Activated T-cell treated with anti-CD3 and anti-CD28 coated beads, Interleukin-2, amount 50 U/mL, for 24 hours (primary cell): ENCODE data around the gene DYNC1I1.

ENCODE experiments used
- DNase-seq: peaks from one replicate; pipeline ENCODE4 v3.0.0-alpha.2; 2020
- H3K27ac Mint-ChIP-seq: 2 replicates; pipeline ENCODE4 v1.8.0; 2020; ENCODE audit warnings: mild to moderate bottlenecking, mixed read lengths
- H3K27me3 Mint-ChIP-seq: 2 replicates; pipeline ENCODE4 v1.8.0; 2020; ENCODE audit warnings: mixed read lengths
- H3K36me3 Mint-ChIP-seq: 2 replicates; pipeline ENCODE4 v1.8.0; 2020; ENCODE audit warnings: low read depth, mixed read lengths
- H3K4me1 Mint-ChIP-seq: 2 replicates; pipeline ENCODE4 v1.8.0; 2020; ENCODE audit warnings: low read depth, mixed read lengths
- H3K4me3 Mint-ChIP-seq: 2 replicates; pipeline ENCODE4 v1.8.0; 2020; ENCODE audit warnings: mild to moderate bottlenecking, moderate library complexity, mixed read lengths
- H3K9me3 Mint-ChIP-seq: 2 replicates; pipeline ENCODE4 v1.8.0; 2020; ENCODE audit warnings: mixed read lengths

Gene DYNC1I1

GRCh38 chr7:95776561-95777185 lies 4.3 kb downstream of the DYNC1I1 start:
- H3K4me3 Mint-ChIP-seq: no peak overlapping the region
- H3K36me3 Mint-ChIP-seq: no peaks in the 10 kb centered on the region
- H3K27me3 Mint-ChIP-seq: peaks cover 31% of the 10 kb centered on the region
- H3K9me3 Mint-ChIP-seq: no peaks in the 10 kb centered on the region
- no peak for DNase-seq
- H3K27ac Mint-ChIP-seq: no peak overlapping the region
- H3K4me1 Mint-ChIP-seq: peaks cover 3% of the 10 kb centered on the region

DNA sequence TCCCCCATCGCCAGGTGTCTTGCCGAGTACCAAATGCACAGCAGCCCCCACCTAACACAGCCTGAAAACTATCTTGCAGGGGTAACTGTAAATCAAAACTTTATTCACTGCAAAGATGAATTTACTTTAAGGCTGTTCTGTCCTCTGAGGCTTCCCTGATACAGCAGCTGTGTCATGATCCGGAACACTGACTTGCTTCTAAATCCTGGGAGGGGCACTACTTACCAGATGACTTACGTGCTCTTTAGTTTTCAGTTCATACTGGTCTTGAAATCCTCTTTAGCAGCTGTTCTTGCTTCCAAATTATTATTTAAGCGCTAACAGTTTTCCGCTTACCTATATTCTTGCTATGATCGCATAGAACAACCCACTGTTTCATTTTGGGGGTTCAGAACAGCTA lies 4.9 kb downstream of the DYNC1I1 start:
- no peak overlapping the region for H3K4me3 Mint-ChIP-seq
- peaks cover 26% of the 10 kb centered on the region for H3K27me3 Mint-ChIP-seq
- DNase-seq: no peak
- H3K9me3 Mint-ChIP-seq: no peaks in the 10 kb centered on the region
- no peaks in the 10 kb centered on the region for H3K36me3 Mint-ChIP-seq
- H3K4me1 Mint-ChIP-seq: peaks cover under 1% of the 10 kb centered on the region
- no peak overlapping the region for H3K27ac Mint-ChIP-seq

- no peaks in the 10 kb centered on the region for H3K36me3 Mint-ChIP-seq
- peaks cover 6% of the 10 kb centered on the region for H3K27me3 Mint-ChIP-seq
- no peaks in the 10 kb centered on the region for H3K9me3 Mint-ChIP-seq
- no peak overlapping the region for H3K4me3 Mint-ChIP-seq
- DNase-seq: no peak
- H3K4me1 Mint-ChIP-seq: no peaks in the 10 kb centered on the region
- no peak overlapping the region for H3K27ac Mint-ChIP-seq
Observed at GRCh38 chr7:95780665-95781064, 8.3 kb downstream of the DYNC1I1 start.

DNA sequence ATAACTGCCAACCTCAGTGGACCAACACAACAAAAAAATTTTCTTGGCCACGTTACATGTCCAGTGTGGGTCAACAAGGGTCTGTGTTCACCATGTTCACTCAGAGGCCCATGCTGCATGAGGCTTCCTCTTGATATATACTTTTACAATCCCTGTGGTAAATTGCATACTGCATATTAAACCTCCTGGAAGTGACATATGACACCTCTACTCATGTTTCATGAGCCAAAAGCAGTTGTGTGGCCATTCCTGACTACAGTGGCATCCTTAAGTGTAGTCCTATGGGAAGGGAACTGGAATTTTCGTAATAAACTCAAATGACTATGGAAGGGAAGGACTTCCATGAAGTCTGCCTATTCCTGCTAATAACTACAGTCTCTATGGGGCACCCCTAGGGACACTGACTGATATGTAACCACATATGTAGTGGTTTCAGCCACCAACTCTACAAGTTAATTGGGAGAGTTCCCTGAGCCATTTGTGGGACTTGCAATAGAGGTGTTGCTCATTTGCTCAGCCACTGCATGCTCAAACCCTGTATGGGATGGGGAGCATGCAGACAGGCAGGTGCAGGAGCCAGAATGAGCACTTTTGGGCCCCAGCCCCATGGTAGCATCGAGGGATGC lies 9.7 kb downstream of the DYNC1I1 start:
- H3K9me3 Mint-ChIP-seq: no peaks in the 10 kb centered on the region
- no peak overlapping the region for H3K27ac Mint-ChIP-seq
- H3K27me3 Mint-ChIP-seq: peaks cover 13% of the 10 kb centered on the region
- H3K36me3 Mint-ChIP-seq: no peaks in the 10 kb centered on the region
- no peaks in the 10 kb centered on the region for H3K4me1 Mint-ChIP-seq
- H3K4me3 Mint-ChIP-seq: no peak overlapping the region
- DNase-seq: no peak

- no peaks in the 10 kb centered on the region for H3K4me1 Mint-ChIP-seq
- H3K9me3 Mint-ChIP-seq: no peaks in the 10 kb centered on the region
- no peak overlapping the region for H3K4me3 Mint-ChIP-seq
Observed at GRCh38 chr7:95784796-95785195, 12.4 kb downstream of the DYNC1I1 start.

GRCh38 chr7:95788258-95788657 lies 15.9 kb downstream of the DYNC1I1 start:
- peaks cover 3% of the 10 kb centered on the region for H3K9me3 Mint-ChIP-seq
- DNase-seq: no peak
- H3K27ac Mint-ChIP-seq: no peak overlapping the region
- H3K4me1 Mint-ChIP-seq: no peaks in the 10 kb centered on the region
- no peak overlapping the region for H3K4me3 Mint-ChIP-seq
- H3K36me3 Mint-ChIP-seq: no peaks in the 10 kb centered on the region
- H3K27me3 Mint-ChIP-seq: peaks cover 8% of the 10 kb centered on the region

More at GRCh38 chr7:95784796-95785195, 12.4 kb downstream of the DYNC1I1 start:
- peaks cover 13% of the 10 kb centered on the region for H3K27me3 Mint-ChIP-seq
- DNase-seq: no peak
- H3K36me3 Mint-ChIP-seq: no peaks in the 10 kb centered on the region
- no peak overlapping the region for H3K27ac Mint-ChIP-seq

- Mint-ChIP-seq H3K36me3 (no peaks in the 10 kb centered on the region), H3K27me3 (peaks cover 7% of the 10 kb centered on the region), H3K27ac (no peak overlapping the region), H3K4me3 (no peak overlapping the region), H3K9me3 (peaks cover 3% of the 10 kb centered on the region), H3K4me1 (no peaks in the 10 kb centered on the region)
- no peak for DNase-seq
Observed at GRCh38 chr7:95788884-95789283, 16.5 kb downstream of the DYNC1I1 start.

- no peaks in the 10 kb centered on the region for H3K27me3 Mint-ChIP-seq
- H3K9me3 Mint-ChIP-seq: peaks cover 3% of the 10 kb centered on the region
- H3K36me3 Mint-ChIP-seq: no peaks in the 10 kb centered on the region
- no peak overlapping the region for H3K27ac Mint-ChIP-seq
- DNase-seq: no peak
- H3K4me3 Mint-ChIP-seq: no peak overlapping the region
- no peaks in the 10 kb centered on the region for H3K4me1 Mint-ChIP-seq
Observed at GRCh38 chr7:95793658-95794057, 21.3 kb downstream of the DYNC1I1 start.

DNA sequence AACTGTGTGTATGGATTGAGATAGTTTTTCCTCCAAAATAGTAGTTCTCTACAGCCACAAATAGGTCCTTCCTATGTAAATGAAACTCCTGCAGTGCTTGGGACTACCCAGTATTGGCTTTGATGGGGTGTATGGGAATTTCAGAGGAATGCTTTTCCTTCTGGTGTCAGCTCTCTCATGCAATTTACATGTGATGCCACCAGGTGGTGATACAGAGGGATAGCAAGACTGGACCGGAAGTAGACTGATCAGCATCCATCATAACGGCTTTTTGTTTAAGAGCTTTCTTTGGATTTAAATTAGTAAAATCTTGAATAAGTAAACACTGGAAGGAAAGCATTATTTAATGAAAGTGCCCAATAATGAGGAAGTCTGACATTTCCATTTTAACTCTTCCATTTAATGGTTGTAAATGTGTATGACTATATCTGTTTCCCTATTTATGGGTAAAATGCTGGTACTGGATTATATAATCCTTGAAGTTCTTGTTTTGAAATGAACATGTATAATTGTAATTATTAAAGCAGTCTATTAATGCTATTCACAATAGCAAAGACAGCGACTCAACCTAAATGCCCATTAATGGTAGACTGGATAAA lies 22.7 kb downstream of the DYNC1I1 start:
- no peak for DNase-seq
- no peaks in the 10 kb centered on the region for H3K27me3 Mint-ChIP-seq
- H3K36me3 Mint-ChIP-seq: no peaks in the 10 kb centered on the region
- H3K27ac Mint-ChIP-seq: no peak overlapping the region
- H3K4me1 Mint-ChIP-seq: no peaks in the 10 kb centered on the region
- no peak overlapping the region for H3K4me3 Mint-ChIP-seq
- peaks cover 3% of the 10 kb centered on the region for H3K9me3 Mint-ChIP-seq

GRCh38 chr7:95796617-95797016 lies 24.3 kb downstream of the DYNC1I1 start:
- Mint-ChIP-seq H3K4me1 (no peaks in the 10 kb centered on the region), H3K36me3 (no peaks in the 10 kb centered on the region), H3K27ac (no peak overlapping the region), H3K27me3 (no peaks in the 10 kb centered on the region), H3K4me3 (no peak overlapping the region), H3K9me3 (peaks cover 3% of the 10 kb centered on the region)
- no peak for DNase-seq

- DNase-seq: no peak
- H3K27me3 Mint-ChIP-seq: peaks cover 3% of the 10 kb centered on the region
- no peak overlapping the region for H3K27ac Mint-ChIP-seq
- no peak overlapping the region for H3K4me3 Mint-ChIP-seq
- H3K36me3 Mint-ChIP-seq: no peaks in the 10 kb centered on the region
- no peaks in the 10 kb centered on the region for H3K4me1 Mint-ChIP-seq
- no peaks in the 10 kb centered on the region for H3K9me3 Mint-ChIP-seq
Observed at GRCh38 chr7:95798401-95798930, 26.1 kb downstream of the DYNC1I1 start.

GRCh38 chr7:95800787-95801186 lies 28.4 kb downstream of the DYNC1I1 start:
- H3K27me3 Mint-ChIP-seq: peaks cover 3% of the 10 kb centered on the region
- no peaks in the 10 kb centered on the region for H3K4me1 Mint-ChIP-seq
- DNase-seq: no peak
- H3K36me3 Mint-ChIP-seq: no peaks in the 10 kb centered on the region
- no peaks in the 10 kb centered on the region for H3K9me3 Mint-ChIP-seq
- H3K4me3 Mint-ChIP-seq: no peak overlapping the region
- H3K27ac Mint-ChIP-seq: no peak overlapping the region

DNA sequence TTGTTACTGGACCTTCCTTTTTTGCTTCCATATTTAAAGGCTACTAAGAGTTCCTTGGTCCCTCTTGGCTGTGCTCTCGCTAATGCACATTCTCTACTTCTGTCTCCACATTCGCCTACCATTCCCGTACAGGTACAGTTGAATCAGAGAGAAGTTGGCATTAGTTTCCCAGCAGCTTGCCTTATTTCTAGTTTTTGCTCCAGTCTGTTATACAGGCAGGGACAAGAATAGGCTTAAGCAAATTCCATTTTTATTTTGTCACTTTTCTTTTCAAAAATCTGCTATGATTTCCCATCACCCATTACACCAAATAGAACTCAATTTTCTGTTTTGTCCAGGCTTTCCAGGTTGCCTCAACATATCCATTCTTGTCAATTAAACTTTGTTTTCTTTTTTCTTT lies 29.9 kb downstream of the DYNC1I1 start:
- H3K27ac Mint-ChIP-seq: no peak overlapping the region
- H3K9me3 Mint-ChIP-seq: no peaks in the 10 kb centered on the region
- H3K4me1 Mint-ChIP-seq: no peaks in the 10 kb centered on the region
- H3K36me3 Mint-ChIP-seq: no peaks in the 10 kb centered on the region
- H3K27me3 Mint-ChIP-seq: peaks cover 3% of the 10 kb centered on the region
- DNase-seq: no peak
- no peak overlapping the region for H3K4me3 Mint-ChIP-seq

- Mint-ChIP-seq H3K36me3 (no peaks in the 10 kb centered on the region), H3K27ac (no peak overlapping the region), H3K9me3 (no peaks in the 10 kb centered on the region), H3K27me3 (peaks cover 3% of the 10 kb centered on the region), H3K4me3 (no peak overlapping the region), H3K4me1 (no peaks in the 10 kb centered on the region)
- no peak for DNase-seq
Observed at GRCh38 chr7:95804052-95804451, 31.7 kb downstream of the DYNC1I1 start.

GRCh38 chr7:95805909-95806308 lies 33.6 kb downstream of the DYNC1I1 start:
- no peak for DNase-seq
- no peak overlapping the region for H3K4me3 Mint-ChIP-seq
- H3K4me1 Mint-ChIP-seq: no peaks in the 10 kb centered on the region
- H3K27ac Mint-ChIP-seq: no peak overlapping the region
- peaks cover 3% of the 10 kb centered on the region for H3K27me3 Mint-ChIP-seq
- H3K36me3 Mint-ChIP-seq: no peaks in the 10 kb centered on the region
- H3K9me3 Mint-ChIP-seq: no peaks in the 10 kb centered on the region
